Thyroid gland (tissue), 4 donors: ENCODE data around the gene LRFN5.

Experiments
- CTCF ChIP-seq, 6 experiments: fragments of 200-600 bp in 3 of 6; fragments of 450-650 bp in 3 of 6; sonication (generic) in 3 of 6; IDR thresholded peaks; one replicate each; pipeline ENCODE4 v1.5.1; 2016 to 2019; ENCODE audit warnings: antibody characterized with exemption in 6 of 6, mild to moderate bottlenecking in 2 of 6, inconsistent platforms in 1 of 6, moderate library complexity in 1 of 6
- POLR2A ChIP-seq, 2 donors: fragments of 450-650 bp; IDR thresholded peaks; one replicate each; pipeline ENCODE4 v1.6.1; 2017; ENCODE audit warnings: antibody characterized with exemption in 2 of 2, mild to moderate bottlenecking in 2 of 2, moderate library complexity in 1 of 2

DNA sequence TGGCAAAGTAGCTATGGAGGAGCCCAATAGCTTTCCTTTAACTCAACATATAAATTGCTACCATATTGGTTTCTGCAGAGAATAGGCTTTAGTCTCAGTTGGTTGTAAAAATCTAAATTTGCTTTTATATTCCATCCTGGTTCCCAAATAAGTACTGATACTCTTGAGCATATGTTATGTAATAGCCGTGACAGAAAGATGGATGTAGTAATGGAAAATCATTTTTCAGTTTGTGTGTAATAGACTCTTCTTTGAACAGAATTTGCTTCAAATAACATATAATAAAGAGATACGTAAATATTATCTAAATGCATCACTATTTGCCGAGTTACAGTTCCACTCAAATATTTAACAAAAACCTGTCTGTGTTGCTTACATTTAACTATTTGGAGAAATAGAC is 271.6 kb downstream of the LRFN5 start:
- no peak for TF ChIP-seq CTCF (IDR thresholded peaks at IDR 0.05)
- no peak for TF ChIP-seq POLR2A (IDR thresholded peaks at IDR 0.05)
